GM13977 (cell line): ENCODE data around the gene RHOH.

Source experiments
- DNase-seq: peaks from one replicate; pipeline ENCODE4 v3.0.0; 2012; ENCODE audit warnings: low spot score
- CTCF ChIP-seq: IDR thresholded peaks from 2 replicates; pipeline ENCODE4 v1.5.1; 2012; ENCODE audit warnings: mild to moderate bottlenecking, control low read depth; ENCODE audit not compliant: insufficient read depth; ENCODE audit errors: extremely low read depth, missing control alignments
- in situ Hi-C: fragments of 300-500 bp; cut with MboI; formaldehyde crosslinking; loops from one replicate; pipeline ENCODE4 v1.12.0; 2022; ENCODE audit warnings: low sequenced_read_pairs, low pct_unique_long_range_greater_than_20kb, mixed read lengths, inconsistent platforms; ENCODE audit not compliant: unreplicated experiment

The RHOH gene

GRCh38 chr4:40164459-40164858 is 32.4 kb upstream of the RHOH start:
- no peak for DNase-seq
- no peak for TF ChIP-seq CTCF
- in situ Hi-C loops, result no loop called here

GRCh38 chr4:40165916-40166315 is 30.9 kb upstream of the RHOH start:
- TF ChIP-seq CTCF, result no peak
- in situ Hi-C loops, result no loop called here
- DNase-seq, result no peak

GRCh38 chr4:40168070-40168469 is 28.8 kb upstream of the RHOH start:
- no peak for TF ChIP-seq CTCF
- in situ Hi-C loops, result no loop called here
- DNase-seq, result no peak

- no peak for DNase-seq
- in situ Hi-C loops, result no loop called here
- TF ChIP-seq CTCF, result no peak
These were observed 26.2 kb upstream of the RHOH start for GRCh38 chr4:40170588-40170987.

- peak; percentile 42 for DNase-seq
- in situ Hi-C loops, result no loop called here
- no peak for TF ChIP-seq CTCF
These were observed 23.4 kb upstream of the RHOH start for GRCh38 chr4:40173470-40173875.

GRCh38 chr4:40176602-40177001 is 20.2 kb upstream of the RHOH start:
- no peak for TF ChIP-seq CTCF
- DNase-seq, result no peak
- in situ Hi-C loops, result no loop called here

GRCh38 chr4:40177591-40177990 is 19.2 kb upstream of the RHOH start:
- DNase-seq, result no peak
- TF ChIP-seq CTCF, result no peak
- in situ Hi-C loops, result no loop called here
